Measurements from ENCODE around the gene TLR9.
"Not testable (repeated sequence)": the region's sequence is repeated elsewhere in the genome, so short reads cannot be mapped to it uniquely, and the experiment has no call there.

Gene TLR9, protein sequence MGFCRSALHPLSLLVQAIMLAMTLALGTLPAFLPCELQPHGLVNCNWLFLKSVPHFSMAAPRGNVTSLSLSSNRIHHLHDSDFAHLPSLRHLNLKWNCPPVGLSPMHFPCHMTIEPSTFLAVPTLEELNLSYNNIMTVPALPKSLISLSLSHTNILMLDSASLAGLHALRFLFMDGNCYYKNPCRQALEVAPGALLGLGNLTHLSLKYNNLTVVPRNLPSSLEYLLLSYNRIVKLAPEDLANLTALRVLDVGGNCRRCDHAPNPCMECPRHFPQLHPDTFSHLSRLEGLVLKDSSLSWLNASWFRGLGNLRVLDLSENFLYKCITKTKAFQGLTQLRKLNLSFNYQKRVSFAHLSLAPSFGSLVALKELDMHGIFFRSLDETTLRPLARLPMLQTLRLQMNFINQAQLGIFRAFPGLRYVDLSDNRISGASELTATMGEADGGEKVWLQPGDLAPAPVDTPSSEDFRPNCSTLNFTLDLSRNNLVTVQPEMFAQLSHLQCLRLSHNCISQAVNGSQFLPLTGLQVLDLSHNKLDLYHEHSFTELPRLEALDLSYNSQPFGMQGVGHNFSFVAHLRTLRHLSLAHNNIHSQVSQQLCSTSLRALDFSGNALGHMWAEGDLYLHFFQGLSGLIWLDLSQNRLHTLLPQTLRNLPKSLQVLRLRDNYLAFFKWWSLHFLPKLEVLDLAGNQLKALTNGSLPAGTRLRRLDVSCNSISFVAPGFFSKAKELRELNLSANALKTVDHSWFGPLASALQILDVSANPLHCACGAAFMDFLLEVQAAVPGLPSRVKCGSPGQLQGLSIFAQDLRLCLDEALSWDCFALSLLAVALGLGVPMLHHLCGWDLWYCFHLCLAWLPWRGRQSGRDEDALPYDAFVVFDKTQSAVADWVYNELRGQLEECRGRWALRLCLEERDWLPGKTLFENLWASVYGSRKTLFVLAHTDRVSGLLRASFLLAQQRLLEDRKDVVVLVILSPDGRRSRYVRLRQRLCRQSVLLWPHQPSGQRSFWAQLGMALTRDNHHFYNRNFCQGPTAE

DNA sequence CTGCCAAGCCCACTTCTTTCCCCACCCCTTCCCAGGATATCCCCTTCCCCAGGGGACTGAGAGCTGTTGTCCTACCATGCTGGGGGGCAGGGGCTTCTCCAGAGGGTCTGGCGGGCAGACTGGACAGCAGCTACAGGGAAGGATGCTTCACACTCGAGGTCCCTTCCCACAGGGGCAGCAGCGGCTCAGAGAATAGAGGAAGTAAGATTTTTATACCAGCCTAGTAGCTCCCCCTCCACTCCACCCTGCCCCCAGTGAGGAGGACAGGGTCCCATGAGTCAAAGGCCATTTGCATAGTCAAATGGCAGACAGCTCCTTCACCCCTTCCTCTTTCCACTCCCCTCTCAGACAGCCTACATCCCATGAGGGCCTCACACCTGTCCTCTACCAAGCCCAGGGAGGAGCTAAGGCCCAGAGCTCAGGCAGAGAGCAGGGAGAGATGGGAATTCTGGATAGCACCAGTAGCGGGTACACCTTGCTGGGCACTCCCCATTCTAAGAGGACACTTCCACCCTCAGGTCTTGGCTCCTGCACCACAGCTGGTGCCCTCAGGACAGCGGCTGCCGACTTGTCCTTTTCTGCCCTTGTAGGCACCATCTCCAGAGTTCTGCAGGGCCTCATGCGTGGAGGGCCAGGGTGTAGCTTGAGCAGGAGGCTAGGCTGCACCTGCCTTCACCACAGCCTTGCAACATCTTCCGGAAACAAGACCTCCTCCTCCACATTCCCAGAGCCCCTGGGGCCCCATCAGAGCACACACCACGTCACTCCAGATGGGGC is at the start of gene TLR9:
TSS of gene TLR9 (minus strand) at position 194 of the 777 bp plus-strand sequence. CDS start at position 78, 116 bp downstream.
- DNase-seq: no peak

DNA sequence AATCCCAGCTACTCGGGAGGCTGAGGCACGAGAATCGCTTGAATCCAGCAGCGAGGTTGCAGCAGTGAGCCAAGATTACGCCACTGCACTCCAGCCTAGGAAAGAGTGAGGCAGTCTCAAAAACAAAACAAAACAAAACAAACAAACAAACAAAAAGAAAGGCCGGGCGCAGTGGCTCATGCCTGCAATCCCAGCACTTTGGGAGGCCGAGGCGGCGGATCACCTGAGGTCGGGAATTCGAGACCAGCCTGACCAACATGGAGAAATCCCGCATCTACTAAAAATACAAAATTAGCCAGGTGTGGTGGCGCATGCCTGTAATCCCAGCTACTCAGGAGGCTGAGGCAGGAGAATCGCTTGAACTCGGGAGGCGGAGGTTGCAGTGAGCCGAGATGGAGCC is 49.3 kb upstream of the TLR9 start:
- not testable (repeated sequence) for DNase-seq

DNA sequence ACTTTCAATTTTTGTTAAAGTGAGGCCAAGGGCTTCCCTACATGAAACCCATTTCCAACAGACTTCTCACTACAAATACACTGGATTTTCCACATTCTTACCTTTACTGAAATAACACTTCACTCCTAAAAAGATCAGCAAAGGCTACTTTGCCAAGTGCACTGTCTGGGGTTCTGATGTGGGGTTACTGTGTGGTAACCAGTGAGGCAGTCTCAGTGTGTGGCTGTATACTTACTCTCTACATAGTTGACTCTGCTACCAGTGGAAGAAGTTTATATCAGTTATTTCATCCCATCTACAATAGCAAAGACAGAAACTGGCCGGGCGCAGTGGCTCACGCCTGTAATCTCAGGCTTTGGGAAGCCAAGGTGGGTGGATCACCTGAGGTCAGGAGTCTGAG is 47.4 kb upstream of the TLR9 start:
- no peak for DNase-seq

DNA sequence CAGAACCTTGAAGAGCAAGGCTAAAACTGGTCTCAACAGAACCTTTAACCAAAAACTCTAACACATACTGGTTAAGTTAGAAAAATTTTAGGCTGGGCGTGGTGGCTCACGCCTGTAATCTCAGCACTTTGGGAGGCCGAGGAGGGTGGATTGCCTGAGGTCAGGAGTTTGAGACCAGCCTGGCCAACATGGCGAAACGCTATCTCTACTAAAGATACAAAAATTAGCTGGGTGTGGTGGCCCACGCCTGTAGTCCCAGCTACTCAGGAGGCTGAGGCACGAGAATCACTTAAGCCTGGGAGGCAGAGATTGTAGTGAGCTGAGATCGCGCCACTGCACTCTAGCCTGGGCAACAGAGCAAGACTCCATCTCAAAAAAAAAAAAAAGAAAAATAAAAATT is 46.7 kb upstream of the TLR9 start:
- not testable (repeated sequence) for DNase-seq

DNA sequence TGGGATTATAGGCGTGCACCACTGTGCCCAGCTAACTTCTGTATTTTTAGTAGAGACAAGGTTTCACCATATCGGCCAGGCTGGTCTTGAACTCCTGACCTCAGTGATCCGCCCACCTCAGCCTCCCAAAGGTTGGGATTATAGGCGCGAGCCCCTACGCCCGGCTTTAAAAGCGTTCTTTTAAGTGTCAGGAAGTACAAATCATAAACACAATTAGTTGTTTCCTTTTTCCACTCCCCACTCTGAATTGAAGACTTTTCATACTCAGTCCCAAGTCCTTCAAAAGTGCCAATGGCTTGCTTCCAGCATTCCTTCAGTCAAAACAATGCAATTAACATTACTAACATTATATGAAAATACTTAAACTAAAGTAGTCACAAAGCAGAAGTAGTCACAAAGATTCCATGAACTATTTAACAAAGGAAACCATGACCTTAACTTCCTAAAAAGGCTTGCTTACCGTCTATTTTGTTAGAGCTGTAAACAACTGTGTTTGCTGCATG is 44.9 kb upstream of the TLR9 start:
- DNase-seq: no peak

DNA sequence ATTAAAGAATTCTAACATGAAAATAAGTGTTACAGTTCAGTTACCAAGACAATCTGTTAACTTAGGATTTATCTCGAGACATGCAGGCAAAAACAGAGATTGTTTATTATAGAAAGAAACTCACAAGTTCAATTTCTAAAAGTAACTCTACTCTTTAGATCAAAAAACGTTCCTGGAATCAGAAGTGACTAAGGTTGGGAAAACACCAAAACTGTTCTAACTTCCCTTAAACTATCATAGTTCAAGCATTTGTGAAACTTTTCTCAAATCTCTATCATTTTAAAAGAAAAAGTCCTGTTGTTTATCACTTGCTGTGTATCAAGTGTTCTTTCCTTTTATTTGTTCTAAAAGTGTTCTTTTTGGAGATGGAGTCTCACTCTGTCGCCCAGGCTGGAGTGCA is 44.3 kb upstream of the TLR9 start:
- no peak for DNase-seq

DNA sequence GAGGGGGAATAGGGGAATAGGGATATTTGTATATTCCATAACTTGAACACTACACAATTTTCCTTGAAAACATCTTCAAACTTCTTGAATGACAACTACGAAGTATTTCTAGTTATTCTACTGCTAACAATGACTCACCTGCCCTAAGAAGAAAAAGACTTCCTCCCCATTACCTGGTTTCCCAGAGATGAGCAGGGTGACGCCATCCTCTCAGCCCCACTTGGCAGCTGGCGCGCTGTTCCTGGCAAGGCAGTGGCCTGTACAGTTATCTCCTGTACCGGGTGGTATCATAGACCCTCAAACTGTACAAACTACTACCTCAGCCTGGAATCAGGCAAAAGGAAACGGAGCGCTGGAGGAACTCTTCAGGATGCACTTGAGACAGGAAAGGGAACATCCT is 42.6 kb upstream of the TLR9 start:
- no peak for DNase-seq

DNA sequence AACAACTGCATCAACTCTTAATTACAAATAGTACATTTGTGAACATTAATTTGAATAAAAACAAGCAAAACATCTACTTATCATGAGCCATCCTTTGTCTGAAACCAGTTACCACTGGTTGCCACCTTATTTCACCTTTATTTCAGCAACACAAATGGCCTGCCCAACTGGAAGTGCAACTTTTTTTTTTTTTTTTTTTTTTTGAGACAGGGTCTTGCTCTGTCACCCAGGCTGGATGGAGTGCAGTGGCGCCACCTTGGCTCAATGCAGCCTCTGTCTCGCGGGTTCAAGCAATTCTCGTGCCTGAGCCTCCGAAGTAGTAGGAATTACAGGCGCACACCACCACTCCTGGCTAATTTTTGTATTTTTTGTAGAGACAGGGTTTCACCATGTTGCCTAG is 39.9 kb upstream of the TLR9 start:
- DNase-seq: no peak

DNA sequence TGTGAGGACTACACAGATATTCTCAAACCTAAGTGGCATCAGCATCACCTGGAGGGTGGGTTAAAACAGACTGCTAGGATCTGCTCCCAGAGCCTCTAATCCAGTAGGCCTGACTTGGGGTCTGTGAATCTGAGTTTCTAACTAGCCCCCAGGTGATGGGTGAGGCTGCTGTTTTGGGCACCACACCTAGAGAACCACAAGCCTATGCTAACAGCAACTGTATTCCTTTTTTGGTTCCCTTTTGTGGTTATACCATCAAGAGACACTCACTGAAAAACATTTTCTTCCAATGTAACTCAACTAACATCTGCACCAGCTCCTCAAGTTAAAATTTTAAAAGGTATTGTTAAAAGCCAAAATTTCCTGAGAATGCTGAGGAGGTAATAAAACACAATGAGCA is 37.0 kb upstream of the TLR9 start:
- no peak for DNase-seq

DNA sequence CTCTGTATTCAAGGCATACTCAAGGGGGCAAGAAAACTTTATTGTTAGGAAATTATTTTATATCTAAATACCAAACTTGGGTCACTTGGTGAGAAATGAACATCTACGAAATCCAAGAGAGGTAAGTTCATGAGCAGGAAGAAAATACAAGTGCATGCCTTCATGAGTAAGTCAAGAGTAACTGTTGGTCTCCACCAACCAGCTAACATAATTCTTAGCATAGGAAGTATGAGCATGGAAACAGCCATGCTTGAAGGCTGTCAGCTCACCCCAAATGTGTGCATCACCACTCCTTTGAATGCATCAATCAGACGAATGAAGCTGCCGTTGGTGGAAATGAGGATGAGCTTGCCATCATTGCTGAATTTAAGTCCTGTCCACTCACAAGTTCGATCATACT is 34.0 kb upstream of the TLR9 start:
- DNase-seq: no peak

DNA sequence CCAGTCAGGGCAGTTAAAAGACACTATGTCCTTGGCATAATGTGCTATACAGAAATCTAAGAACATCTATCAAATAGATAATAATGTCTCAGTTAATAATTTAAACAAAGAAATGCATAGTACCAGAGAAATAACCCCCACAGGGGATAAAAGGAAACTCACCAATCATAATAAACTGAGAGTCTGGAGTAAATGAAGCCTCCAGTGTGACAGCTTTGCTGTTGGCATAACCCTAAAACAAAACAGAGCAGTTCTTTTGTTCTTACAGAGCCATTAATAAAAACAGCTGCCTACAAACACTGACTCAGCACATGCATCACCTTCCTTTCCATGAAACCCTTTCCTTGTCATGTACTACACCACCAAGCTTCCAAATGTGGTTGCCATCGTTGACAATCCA is 33.6 kb upstream of the TLR9 start:
- no peak for DNase-seq

DNA sequence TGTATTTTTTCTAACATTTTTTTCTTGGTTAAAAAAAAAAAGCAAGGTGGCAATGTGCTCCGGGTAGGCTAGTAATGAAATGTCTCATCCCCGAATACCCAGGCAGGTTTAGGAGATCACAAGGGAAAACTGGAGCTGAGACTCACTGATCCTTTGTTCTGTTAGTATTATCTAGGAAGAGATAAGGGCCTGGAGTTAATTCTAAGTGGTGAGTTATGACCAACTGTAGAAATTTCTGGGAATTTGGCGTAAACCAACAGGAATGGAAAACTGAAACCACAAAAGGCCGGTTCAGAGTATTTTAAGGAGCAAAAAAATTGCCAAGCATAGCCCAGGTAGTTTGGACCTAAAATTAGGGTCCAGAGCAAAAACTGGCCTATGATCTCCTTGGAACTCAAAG is 32.5 kb upstream of the TLR9 start:
- DNase-seq: no peak

DNA sequence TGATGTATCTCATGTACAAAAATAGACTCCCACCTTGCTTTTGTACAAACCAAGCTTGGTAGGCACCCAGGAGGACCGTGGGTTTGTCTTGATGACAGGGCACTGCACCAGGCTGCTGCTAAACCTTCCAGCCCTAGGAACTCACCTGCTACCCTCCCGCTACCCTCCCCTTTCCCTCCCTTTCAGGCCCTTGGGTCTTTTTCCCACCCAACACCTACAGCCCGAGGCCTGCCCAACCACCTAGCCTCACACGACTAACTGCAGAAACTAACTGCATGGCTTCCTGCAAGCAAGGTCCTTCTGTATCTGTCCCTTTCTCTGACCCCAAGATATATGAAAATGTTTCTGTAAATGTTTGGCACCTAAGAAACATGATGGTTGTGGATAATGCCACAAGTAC is 31.2 kb upstream of the TLR9 start:
- DNase-seq: no peak

DNA sequence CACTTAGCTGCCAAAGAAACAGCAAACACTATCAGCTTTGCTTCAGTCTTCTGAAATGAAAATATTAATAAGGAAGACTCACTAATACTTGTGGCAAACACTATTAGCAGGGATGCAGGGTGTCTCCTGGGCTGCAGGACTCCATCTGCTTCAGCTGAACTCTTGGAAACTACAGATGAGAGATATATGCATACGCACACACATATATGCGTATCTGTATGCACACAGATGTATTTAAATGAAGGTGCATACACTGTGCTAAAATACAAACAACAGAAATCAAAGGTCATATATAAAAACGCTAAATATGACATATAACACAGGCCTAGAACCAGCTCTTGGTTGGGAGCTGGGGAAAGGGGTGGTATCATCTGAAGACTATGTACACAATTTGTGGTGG is 30.7 kb upstream of the TLR9 start:
- no peak for DNase-seq

DNA sequence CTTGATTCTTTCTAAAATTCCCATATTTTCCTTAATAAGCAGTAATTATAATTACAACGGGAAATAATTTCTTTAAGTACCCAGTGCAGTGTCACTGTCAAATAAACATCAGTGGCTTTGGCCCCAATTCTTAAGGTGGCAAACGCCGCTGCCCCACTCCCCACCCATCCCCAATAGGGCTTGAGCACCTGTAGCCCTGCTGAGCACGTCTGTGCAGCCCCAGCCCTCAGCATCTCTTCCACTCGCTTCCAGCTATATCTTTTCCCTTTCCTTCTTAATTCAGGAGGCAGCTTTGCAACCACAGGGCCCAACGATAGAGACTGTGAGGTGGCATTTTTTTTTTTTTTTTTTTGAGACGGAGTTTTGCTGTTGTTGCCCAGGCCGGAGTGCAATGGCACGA is 29.2 kb upstream of the TLR9 start:
- no peak for DNase-seq

DNA sequence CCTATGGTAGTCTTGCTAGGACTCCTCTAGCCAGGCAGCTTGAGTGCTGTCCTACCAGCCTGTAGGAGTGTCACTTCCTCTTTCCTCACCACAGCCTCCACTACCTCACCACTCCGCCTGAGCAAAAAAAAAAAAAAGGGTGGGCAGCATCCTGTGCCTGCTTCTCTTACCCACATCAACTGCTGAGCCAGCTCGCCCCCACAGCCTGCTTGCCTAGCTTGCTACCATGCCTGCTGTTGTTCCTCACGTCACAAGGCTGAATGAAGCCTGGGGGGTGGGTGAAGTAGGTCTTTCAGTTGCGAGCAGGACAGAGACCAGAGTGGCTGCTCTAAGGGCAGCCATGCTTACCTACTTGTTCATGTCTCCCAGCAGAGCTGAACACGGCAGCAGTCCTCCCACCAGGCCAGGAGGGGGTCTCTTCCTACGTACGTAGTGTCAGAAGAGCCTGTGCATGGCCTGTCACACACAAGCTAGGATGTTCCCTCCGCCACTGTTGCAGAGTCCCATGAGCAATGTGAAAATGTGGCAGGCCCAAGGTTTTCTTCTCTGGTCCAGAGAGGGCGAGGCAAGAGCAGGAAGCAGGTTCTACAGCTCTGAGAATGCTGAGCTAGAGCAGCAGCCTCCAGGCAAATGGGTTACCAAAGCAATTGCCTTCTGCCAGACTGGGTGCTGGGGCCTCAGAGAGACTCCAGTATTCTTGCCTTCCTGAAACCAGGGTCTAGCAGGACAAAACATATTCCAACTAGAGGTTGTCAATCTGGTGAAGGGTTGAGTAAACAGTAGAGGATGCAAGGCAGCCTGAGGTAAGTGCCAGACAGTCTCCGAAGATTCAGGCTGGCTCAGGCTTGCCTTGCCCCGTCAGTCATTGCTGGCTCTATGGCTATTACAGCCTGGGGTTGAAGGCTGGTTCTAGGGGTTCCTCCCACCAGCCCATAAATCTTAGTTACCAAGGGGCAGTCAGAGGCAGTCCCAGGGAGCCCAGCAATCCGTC is 28.2 kb upstream of the TLR9 start:
- no peak for DNase-seq

DNA sequence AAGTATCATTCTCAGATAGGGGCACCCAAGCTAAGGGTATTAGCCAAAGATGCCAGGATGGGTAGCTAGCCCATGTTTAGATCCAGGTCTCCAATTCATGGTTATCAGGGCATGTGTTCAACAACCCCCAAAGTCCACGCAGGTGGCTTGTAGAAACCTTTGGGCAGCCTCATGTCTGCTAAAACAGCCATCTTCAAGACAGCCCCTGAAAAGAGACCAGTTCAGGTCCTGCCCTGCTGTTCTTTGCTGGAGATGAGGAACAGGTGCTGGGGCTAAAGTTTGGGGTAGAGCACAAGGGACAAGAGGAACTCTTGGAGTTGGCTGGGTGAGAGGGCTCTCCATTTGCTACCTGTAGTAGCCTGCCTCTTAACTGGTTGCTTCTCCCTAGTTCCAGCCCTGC is 24.7 kb upstream of the TLR9 start:
- DNase-seq: no peak

DNA sequence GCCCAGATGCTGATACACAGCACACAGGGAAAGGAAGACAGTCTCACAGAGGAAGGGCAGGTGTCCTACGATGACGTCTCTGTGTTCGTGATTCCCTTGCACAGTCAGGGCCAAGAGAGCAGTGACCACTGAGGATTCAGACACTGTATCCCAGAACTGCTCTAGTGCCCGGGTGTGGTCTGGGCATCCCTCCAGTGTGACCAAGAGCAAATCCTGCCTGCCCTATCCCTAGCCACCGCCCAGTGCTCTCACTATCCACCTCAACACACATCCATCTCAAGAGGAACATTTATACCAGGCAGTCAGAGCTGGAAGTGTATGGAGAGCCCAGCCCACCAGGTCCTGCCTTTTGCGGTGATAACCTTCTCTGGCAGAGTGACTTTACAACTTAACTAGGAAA is 24.2 kb upstream of the TLR9 start:
- DNase-seq: no peak

DNA sequence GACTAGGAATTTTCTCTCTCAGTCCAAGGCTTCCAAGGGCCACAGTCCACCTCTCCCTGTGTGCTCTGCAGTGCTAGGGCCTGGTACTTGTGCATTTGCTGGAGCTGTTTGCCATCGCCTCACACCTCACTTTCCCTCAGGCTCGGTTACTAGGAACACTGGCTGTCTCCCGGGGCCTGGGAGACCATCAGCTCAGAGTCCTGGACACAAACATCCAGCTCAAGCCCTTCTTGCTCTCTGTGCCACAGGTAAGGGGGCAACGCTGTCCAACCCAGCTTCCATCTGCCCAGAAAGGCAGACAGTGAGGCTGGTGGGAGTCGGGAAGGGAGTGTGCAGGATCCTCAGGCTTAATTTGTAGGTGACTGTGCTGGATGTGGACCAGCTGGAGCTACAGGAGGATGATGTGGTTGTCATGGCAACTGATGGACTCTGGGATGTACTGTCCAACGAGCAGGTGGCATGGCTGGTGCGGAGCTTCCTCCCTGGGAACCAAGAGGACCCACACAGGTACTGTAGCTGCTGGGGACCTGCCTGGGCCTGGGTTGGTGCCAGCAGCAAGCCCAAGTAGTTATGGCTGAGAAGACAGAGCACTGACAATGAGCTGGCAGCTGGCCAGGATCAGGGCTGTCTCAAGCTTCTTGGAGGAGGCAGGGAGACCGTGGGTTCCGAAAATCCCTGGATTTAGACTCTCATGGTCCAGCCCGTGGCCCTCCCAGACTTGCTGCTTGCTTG is 23.5 kb upstream of the TLR9 start:
- no peak for DNase-seq

DNA sequence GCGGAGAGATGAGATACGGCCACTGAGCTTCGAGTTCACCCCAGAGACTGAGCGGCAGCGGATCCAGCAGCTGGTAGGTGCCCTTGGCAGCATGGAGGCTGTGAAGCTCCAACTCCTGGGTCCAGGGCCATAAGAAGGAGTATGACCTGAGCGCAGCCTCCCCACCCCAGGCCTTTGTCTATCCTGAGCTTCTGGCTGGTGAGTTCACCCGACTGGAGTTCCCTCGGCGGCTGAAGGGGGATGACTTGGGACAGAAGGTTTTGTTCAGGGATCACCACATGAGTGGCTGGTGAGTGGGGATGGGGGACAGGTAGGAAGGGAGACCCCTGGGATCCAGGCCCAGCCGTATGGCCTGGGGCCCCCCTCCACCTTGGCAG is 22.7 kb upstream of the TLR9 start:
- DNase-seq: no peak

Data from NCI-H187 treated with DMSO at 0.1 percent for 48 hours (cell line).